ENCODE measurements around the gene OR6B1. TPM values are rescaled to one million over a fixed set of nuclear protein-coding genes. Genes with fewer than 3 reads are reported as not detected.
"Not testable (repeated sequence)": the region's sequence is repeated elsewhere in the genome, so short reads cannot be mapped to it uniquely, and the experiment has no call there.

The OR6B1 gene
- polyA plus RNA-seq, 6 donors from 2014 or later, result not detected

- H3K9me3 Mint-ChIP-seq, result no peaks in the 10 kb centered on the region
- H3K36me3 Mint-ChIP-seq, result no peaks in the 10 kb centered on the region
- no peaks in the 10 kb centered on the region for H3K4me1 Mint-ChIP-seq
- no peak for ATAC-seq (ENCODE audit: low read depth in 2 of 2)
- no peak overlapping the region for H3K27ac Mint-ChIP-seq
- H3K27me3 Mint-ChIP-seq, result peaks cover 13 to 39% (median 16%) of the 10 kb centered on the region in 3 donors
- no peak for DNase-seq
- H3K4me3 Mint-ChIP-seq, result no peak overlapping the region
These were observed 35.3 kb downstream of the OR6B1 start for GRCh38 chr7:144035385-144035784.

- H3K4me1 Mint-ChIP-seq, result no peaks in the 10 kb centered on the region
- no peak overlapping the region for H3K27ac Mint-ChIP-seq
- ATAC-seq (ENCODE audit: low read depth in 2 of 2) (no peak), DNase-seq (no peak)
- H3K9me3 Mint-ChIP-seq, result no peaks in the 10 kb centered on the region
- no peaks in the 10 kb centered on the region for H3K36me3 Mint-ChIP-seq
- H3K27me3 Mint-ChIP-seq, result peaks cover 13 to 38% (median 16%) of the 10 kb centered on the region in 3 donors
- no peak overlapping the region for H3K4me3 Mint-ChIP-seq
These were observed 36.3 kb downstream of the OR6B1 start for GRCh38 chr7:144036302-144036885.

- Mint-ChIP-seq H3K4me1 (no peaks in the 10 kb centered on the region), H3K9me3 (no peaks in the 10 kb centered on the region)
- no peak for DNase-seq
These were observed 37.4 kb downstream of the OR6B1 start for GRCh38 chr7:144037414-144038035.

GRCh38 chr7:144038887-144039286 is 38.8 kb downstream of the OR6B1 start:
- peaks cover 11 to 16% (median 13%) of the 10 kb centered on the region in 3 donors for H3K27me3 Mint-ChIP-seq
- H3K9me3 Mint-ChIP-seq, result no peaks in the 10 kb centered on the region
- no peak overlapping the region for H3K4me3 Mint-ChIP-seq
- H3K4me1 Mint-ChIP-seq, result no peaks in the 10 kb centered on the region
- no peaks in the 10 kb centered on the region for H3K36me3 Mint-ChIP-seq
- H3K27ac Mint-ChIP-seq, result no peak overlapping the region
- no peak for ATAC-seq (ENCODE audit: low read depth in 2 of 2)
- DNase-seq, result no peak

More at GRCh38 chr7:144037414-144038035, 37.4 kb downstream of the OR6B1 start:
- Mint-ChIP-seq H3K4me3 (no peak overlapping the region), H3K27me3 (peaks cover 13 to 28% (median 15%) of the 10 kb centered on the region in 3 donors), H3K36me3 (no peaks in the 10 kb centered on the region), H3K27ac (no peak overlapping the region)
- ATAC-seq (ENCODE audit: low read depth in 2 of 2), result no peak

- peaks cover 0 to 4% (median 0%) of the 10 kb centered on the region in 7 donors for H3K9me3 Mint-ChIP-seq
- ATAC-seq (ENCODE audit: low read depth in 2 of 2) (no peak), DNase-seq (no peak)
- H3K27me3 Mint-ChIP-seq, result peaks cover 14 to 27% (median 15%) of the 10 kb centered on the region in 3 donors
- H3K4me3 Mint-ChIP-seq, result no peak within 1 kb of the TSS
- no peaks in the 10 kb centered on the region for H3K4me1 Mint-ChIP-seq
- no peaks in the 10 kb centered on the region for H3K36me3 Mint-ChIP-seq
- no peak within 1 kb of the TSS for H3K27ac Mint-ChIP-seq
These were observed 48.5 kb downstream of the OR6B1 start, which contains the start of gene OR2A5 for GRCh38 chr7:144048648-144049047. Gene OR2A5, plus strand, starts transcription at chr7:144048948. Its CDS starts 1,454 bp downstream, at chr7:144050402.

GRCh38 chr7:144049491-144049890 is 49.4 kb downstream of the OR6B1 start:
- H3K27me3 Mint-ChIP-seq, result peaks cover 13 to 30% (median 15%) of the 10 kb centered on the region in 3 donors
- H3K9me3 Mint-ChIP-seq, result peaks cover 0 to 4% (median 0%) of the 10 kb centered on the region in 7 donors

GRCh38 chr7:144050093-144050492 is 50.0 kb downstream of the OR6B1 start:
- Mint-ChIP-seq H3K4me3 (no peak overlapping the region), H3K27me3 (peaks cover 13 to 30% (median 15%) of the 10 kb centered on the region in 3 donors), H3K27ac (no peak overlapping the region), H3K4me1 (no peaks in the 10 kb centered on the region), H3K9me3 (peaks cover 0 to 2% (median 0%) of the 10 kb centered on the region in 7 donors), H3K36me3 (no peaks in the 10 kb centered on the region)
- DNase-seq, result no peak
- ATAC-seq (ENCODE audit: low read depth in 2 of 2), result no peak

More at GRCh38 chr7:144049491-144049890, 49.4 kb downstream of the OR6B1 start:
- DNase-seq (no peak), ATAC-seq (ENCODE audit: low read depth in 2 of 2) (no peak)
- Mint-ChIP-seq H3K4me1 (no peaks in the 10 kb centered on the region), H3K27ac (no peak overlapping the region), H3K4me3 (no peak overlapping the region), H3K36me3 (no peaks in the 10 kb centered on the region)

GRCh38 chr7:144050884-144051283 is 50.8 kb downstream of the OR6B1 start:
- not testable (repeated sequence) for DNase-seq; ATAC-seq (ENCODE audit: low read depth in 2 of 2); H3K27ac Mint-ChIP-seq; H3K36me3 Mint-ChIP-seq; H3K4me1 Mint-ChIP-seq; H3K9me3 Mint-ChIP-seq; H3K4me3 Mint-ChIP-seq
- peaks cover 13 to 36% (median 20%) of the 10 kb centered on the region in 3 donors for H3K27me3 Mint-ChIP-seq

GRCh38 chr7:144057954-144058353 is 57.8 kb downstream of the OR6B1 start:
- ATAC-seq (ENCODE audit: low read depth in 2 of 2), result no peak
- Mint-ChIP-seq H3K36me3 (peaks cover 0 to 4% of the 10 kb centered on the region in 2 donors), H3K4me1 (no peaks in the 10 kb centered on the region), H3K9me3 (peaks cover 4 to 22% (median 13%) of the 10 kb centered on the region in 7 donors), H3K27me3 (peaks cover 15 to 23% (median 17%) of the 10 kb centered on the region in 3 donors), H3K27ac (no peak overlapping the region), H3K4me3 (no peak overlapping the region)
- DNase-seq, result no peak

Other genes with a start within 250 kb of the OR6B1 start
- under 1 TPM in 1 of 6 donors, not detected in 5; 0.32 TPM for gene CTAGE6, start 242.6 kb upstream of the OR6B1 start, polyA plus RNA-seq (ENCODE audit: low read depth in 6 of 6)
- gene TCAF1, start 98.1 kb upstream of the OR6B1 start, polyA plus RNA-seq (ENCODE audit: low read depth in 6 of 6), result 10 to 100 TPM in 1 of 6 donors, 1 to 10 TPM in 5; 6.3 to 16.9 (median 8.5) TPM
- gene OR2F2, start 65.1 kb upstream of the OR6B1 start, polyA plus RNA-seq (ENCODE audit: low read depth in 6 of 6), result not detected
- not detected for gene OR2F1, start 45.5 kb upstream of the OR6B1 start, polyA plus RNA-seq (ENCODE audit: low read depth in 6 of 6)
- not detected for gene OR2A5, start 48.6 kb downstream of the OR6B1 start, polyA plus RNA-seq (ENCODE audit: low read depth in 6 of 6)
- gene OR2A25, start 69.5 kb downstream of the OR6B1 start, polyA plus RNA-seq (ENCODE audit: low read depth in 6 of 6), result not detected
- gene OR2A12, start 86.0 kb downstream of the OR6B1 start, polyA plus RNA-seq (ENCODE audit: low read depth in 6 of 6), result not detected
- not detected for gene OR2A2, start 109.3 kb downstream of the OR6B1 start, polyA plus RNA-seq (ENCODE audit: low read depth in 6 of 6)
- not detected for gene OR2A14, start 122.9 kb downstream of the OR6B1 start, polyA plus RNA-seq (ENCODE audit: low read depth in 6 of 6)
- under 1 TPM in 1 of 6 donors, not detected in 5; 0.13 TPM for gene CTAGE4, start 183.1 kb downstream of the OR6B1 start, polyA plus RNA-seq (ENCODE audit: low read depth in 6 of 6)
- gene ARHGEF35, start 195.5 kb downstream of the OR6B1 start, polyA plus RNA-seq (ENCODE audit: low read depth in 6 of 6), result 1 to 10 TPM; 2.8 to 5.7 (median 4.3) TPM
- under 1 TPM in 1 of 6 donors, not detected in 5; 0.97 TPM for gene OR2A42, start 239.3 kb downstream of the OR6B1 start, polyA plus RNA-seq (ENCODE audit: low read depth in 6 of 6)